ENCODE results near the gene IDH3A.
A peak's percentile ranks its signal among the peaks of the same experiment; 100 is the strongest.

IDH3A gene

GRCh38 chr15:78171864-78172472 lies 22.8 kb downstream of the IDH3A start:
- H4K8ac ChIP-seq (ENCODE audit: low read depth, low read length), result no peak overlapping the region
- H3K36me3 ChIP-seq (ENCODE audit: control insufficient read depth, insufficient read depth, low read length), result peaks cover 2% of the 10 kb centered on the region
- no peak overlapping the region for H2BK15ac ChIP-seq (replicated peaks; ENCODE audit: low read depth)
- no peak overlapping the region for H3K4me3 ChIP-seq (ENCODE audit: low read length)
- no peaks in the 10 kb centered on the region for H3K79me1 ChIP-seq (ENCODE audit: low read length)
- H3K18ac ChIP-seq (ENCODE audit: low read length), result no peak overlapping the region
- H3K27ac ChIP-seq (ENCODE audit: low read depth, low read length), result no peak overlapping the region
- DNase-seq, result no peak
- H3K27me3 ChIP-seq (ENCODE audit: insufficient read depth, low read length, poor library complexity), result no peaks in the 10 kb centered on the region
- H2BK5ac ChIP-seq (ENCODE audit: low read length), result no peak overlapping the region
- no peak overlapping the region for H4K5ac ChIP-seq (ENCODE audit: low read length)
- no CpG with 5 or more reads among the region's 9 CpGs for WGBS (ENCODE audit: extremely low coverage, insufficient coverage, low lambda C conversion rate)
- H3K9ac ChIP-seq (ENCODE audit: low read length), result no peak overlapping the region
- no peak overlapping the region for H3K4ac ChIP-seq (ENCODE audit: low read depth, low read length)
- H3K56ac ChIP-seq (ENCODE audit: low read length), result no peak overlapping the region
- no peaks in the 10 kb centered on the region for H3K79me2 ChIP-seq (ENCODE audit: control insufficient read depth, insufficient read depth, low read length)
- H3K23ac ChIP-seq (ENCODE audit: low read length), result no peak overlapping the region
- H2AK5ac ChIP-seq (ENCODE audit: low read length), result no peak overlapping the region
- H2BK120ac ChIP-seq (ENCODE audit: low read depth, low read length), result no peak overlapping the region
- no peaks in the 10 kb centered on the region for H3K4me1 ChIP-seq (ENCODE audit: control insufficient read depth, low read depth, low read length)
- no peak overlapping the region for H3K4me2 ChIP-seq (ENCODE audit: low read length)

- H2BK5ac ChIP-seq (ENCODE audit: low read length), result no peak overlapping the region
- H3K9ac ChIP-seq (ENCODE audit: low read length), result no peak overlapping the region
- H3K56ac ChIP-seq (ENCODE audit: low read length), result no peak overlapping the region
- DNase-seq, result no peak
- no peaks in the 10 kb centered on the region for H3K27me3 ChIP-seq (ENCODE audit: insufficient read depth, low read length, poor library complexity)
- H2AK5ac ChIP-seq (ENCODE audit: low read length), result no peak overlapping the region
- H3K4me3 ChIP-seq (ENCODE audit: low read length), result no peak overlapping the region
- no peaks in the 10 kb centered on the region for H3K79me1 ChIP-seq (ENCODE audit: low read length)
- H3K36me3 ChIP-seq (ENCODE audit: control insufficient read depth, insufficient read depth, low read length), result peaks cover 2% of the 10 kb centered on the region
- no peaks in the 10 kb centered on the region for H3K79me2 ChIP-seq (ENCODE audit: control insufficient read depth, insufficient read depth, low read length)
- H3K23ac ChIP-seq (ENCODE audit: low read length), result no peak overlapping the region
- H3K4me2 ChIP-seq (ENCODE audit: low read length), result no peak overlapping the region
- no peak overlapping the region for H2BK15ac ChIP-seq (replicated peaks; ENCODE audit: low read depth)
- no peaks in the 10 kb centered on the region for H3K4me1 ChIP-seq (ENCODE audit: control insufficient read depth, low read depth, low read length)
- H4K5ac ChIP-seq (ENCODE audit: low read length), result no peak overlapping the region
- no peak overlapping the region for H3K27ac ChIP-seq (ENCODE audit: low read depth, low read length)
- H2BK120ac ChIP-seq (ENCODE audit: low read depth, low read length), result no peak overlapping the region
- no peak overlapping the region for H3K4ac ChIP-seq (ENCODE audit: low read depth, low read length)
- no CpG with 5 or more reads among the region's 9 CpGs for WGBS (ENCODE audit: extremely low coverage, insufficient coverage, low lambda C conversion rate)
- H3K18ac ChIP-seq (ENCODE audit: low read length), result no peak overlapping the region
- H4K8ac ChIP-seq (ENCODE audit: low read depth, low read length), result no peak overlapping the region
Measured at GRCh38 chr15:78174401-78174800, 25.2 kb downstream of the IDH3A start.

- Histone ChIP-seq H3K79me2 (ENCODE audit: control insufficient read depth, insufficient read depth, low read length) (no peaks in the 10 kb centered on the region), H2BK15ac (replicated peaks; ENCODE audit: low read depth) (no peak overlapping the region), H3K56ac (ENCODE audit: low read length) (no peak overlapping the region), H3K4me3 (ENCODE audit: low read length) (no peak overlapping the region), H3K27ac (ENCODE audit: low read depth, low read length) (no peak overlapping the region), H3K27me3 (ENCODE audit: insufficient read depth, low read length, poor library complexity) (no peaks in the 10 kb centered on the region), H3K4me1 (ENCODE audit: control insufficient read depth, low read depth, low read length) (no peaks in the 10 kb centered on the region), H4K5ac (ENCODE audit: low read length) (no peak overlapping the region), H3K9ac (ENCODE audit: low read length) (no peak overlapping the region), H3K79me1 (ENCODE audit: low read length) (no peaks in the 10 kb centered on the region), H3K4ac (ENCODE audit: low read depth, low read length) (no peak overlapping the region), H2AK5ac (ENCODE audit: low read length) (no peak overlapping the region), H3K36me3 (ENCODE audit: control insufficient read depth, insufficient read depth, low read length) (peaks cover 2% of the 10 kb centered on the region), H3K4me2 (ENCODE audit: low read length) (no peak overlapping the region), H2BK5ac (ENCODE audit: low read length) (no peak overlapping the region), H4K8ac (ENCODE audit: low read depth, low read length) (no peak overlapping the region), H3K18ac (ENCODE audit: low read length) (no peak overlapping the region), H3K23ac (ENCODE audit: low read length) (no peak overlapping the region), H2BK120ac (ENCODE audit: low read depth, low read length) (no peak overlapping the region)
- no CpG with 5 or more reads among the region's 2 CpGs for WGBS (ENCODE audit: extremely low coverage, insufficient coverage, low lambda C conversion rate)
- no peak for DNase-seq
Measured at GRCh38 chr15:78175330-78175729, 26.2 kb downstream of the IDH3A start.

- Histone ChIP-seq H2AK5ac (ENCODE audit: low read length) (no peak overlapping the region), H3K56ac (ENCODE audit: low read length) (no peak overlapping the region), H3K4ac (ENCODE audit: low read depth, low read length) (no peak overlapping the region), H2BK5ac (ENCODE audit: low read length) (no peak overlapping the region), H4K8ac (ENCODE audit: low read depth, low read length) (no peak overlapping the region), H3K9ac (ENCODE audit: low read length) (no peak overlapping the region), H2BK15ac (replicated peaks; ENCODE audit: low read depth) (no peak overlapping the region), H3K4me1 (ENCODE audit: control insufficient read depth, low read depth, low read length) (no peaks in the 10 kb centered on the region), H3K18ac (ENCODE audit: low read length) (no peak overlapping the region), H2BK120ac (ENCODE audit: low read depth, low read length) (no peak overlapping the region), H3K79me1 (ENCODE audit: low read length) (no peaks in the 10 kb centered on the region), H3K79me2 (ENCODE audit: control insufficient read depth, insufficient read depth, low read length) (no peaks in the 10 kb centered on the region), H3K36me3 (ENCODE audit: control insufficient read depth, insufficient read depth, low read length) (no peaks in the 10 kb centered on the region), H3K4me2 (ENCODE audit: low read length) (no peak overlapping the region), H3K27ac (ENCODE audit: low read depth, low read length) (no peak overlapping the region), H3K4me3 (ENCODE audit: low read length) (no peak overlapping the region), H3K27me3 (ENCODE audit: insufficient read depth, low read length, poor library complexity) (no peaks in the 10 kb centered on the region), H3K23ac (ENCODE audit: low read length) (no peak overlapping the region), H4K5ac (ENCODE audit: low read length) (no peak overlapping the region)
- no CpG with 5 or more reads among the region's 12 CpGs for WGBS (ENCODE audit: extremely low coverage, insufficient coverage, low lambda C conversion rate)
- DNase-seq, result peak; percentile 64
Measured at GRCh38 chr15:78177447-78177873, 28.3 kb downstream of the IDH3A start.

- H3K36me3 ChIP-seq (ENCODE audit: control insufficient read depth, insufficient read depth, low read length), result no peaks in the 10 kb centered on the region
- no peak overlapping the region for H2BK120ac ChIP-seq (ENCODE audit: low read depth, low read length)
- H3K4ac ChIP-seq (ENCODE audit: low read depth, low read length), result no peak overlapping the region
- no peak overlapping the region for H3K4me2 ChIP-seq (ENCODE audit: low read length)
- no peak overlapping the region for H3K56ac ChIP-seq (ENCODE audit: low read length)
- H3K18ac ChIP-seq (ENCODE audit: low read length), result no peak overlapping the region
- WGBS (ENCODE audit: extremely low coverage, insufficient coverage, low lambda C conversion rate), result no CpG with 5 or more reads among the region's 6 CpGs
- no peaks in the 10 kb centered on the region for H3K79me2 ChIP-seq (ENCODE audit: control insufficient read depth, insufficient read depth, low read length)
- no peak overlapping the region for H3K23ac ChIP-seq (ENCODE audit: low read length)
- DNase-seq, result no peak
- H3K27ac ChIP-seq (ENCODE audit: low read depth, low read length), result no peak overlapping the region
- H2BK15ac ChIP-seq (replicated peaks; ENCODE audit: low read depth), result no peak overlapping the region
- H2BK5ac ChIP-seq (ENCODE audit: low read length), result no peak overlapping the region
- H2AK5ac ChIP-seq (ENCODE audit: low read length), result no peak overlapping the region
- no peaks in the 10 kb centered on the region for H3K4me1 ChIP-seq (ENCODE audit: control insufficient read depth, low read depth, low read length)
- no peak overlapping the region for H4K8ac ChIP-seq (ENCODE audit: low read depth, low read length)
- no peak overlapping the region for H3K9ac ChIP-seq (ENCODE audit: low read length)
- H3K4me3 ChIP-seq (ENCODE audit: low read length), result no peak overlapping the region
- no peak overlapping the region for H4K5ac ChIP-seq (ENCODE audit: low read length)
- no peaks in the 10 kb centered on the region for H3K27me3 ChIP-seq (ENCODE audit: insufficient read depth, low read length, poor library complexity)
- no peaks in the 10 kb centered on the region for H3K79me1 ChIP-seq (ENCODE audit: low read length)
Measured at GRCh38 chr15:78178064-78178463, 28.9 kb downstream of the IDH3A start.

GRCh38 chr15:78179286-78179840 lies 30.2 kb downstream of the IDH3A start:
- H2BK15ac ChIP-seq (replicated peaks; ENCODE audit: low read depth), result no peak overlapping the region
- H3K23ac ChIP-seq (ENCODE audit: low read length), result no peak overlapping the region
- H3K4me1 ChIP-seq (ENCODE audit: control insufficient read depth, low read depth, low read length), result no peaks in the 10 kb centered on the region
- H4K8ac ChIP-seq (ENCODE audit: low read depth, low read length), result no peak overlapping the region
- no peak overlapping the region for H3K56ac ChIP-seq (ENCODE audit: low read length)
- no peak overlapping the region for H3K9ac ChIP-seq (ENCODE audit: low read length)
- H2BK120ac ChIP-seq (ENCODE audit: low read depth, low read length), result no peak overlapping the region
- H3K27me3 ChIP-seq (ENCODE audit: insufficient read depth, low read length, poor library complexity), result no peaks in the 10 kb centered on the region
- no peak for DNase-seq
- no peak overlapping the region for H2AK5ac ChIP-seq (ENCODE audit: low read length)
- no peak overlapping the region for H3K4me3 ChIP-seq (ENCODE audit: low read length)
- no peaks in the 10 kb centered on the region for H3K79me1 ChIP-seq (ENCODE audit: low read length)
- no CpG with 5 or more reads among the region's 12 CpGs for WGBS (ENCODE audit: extremely low coverage, insufficient coverage, low lambda C conversion rate)
- H3K4ac ChIP-seq (ENCODE audit: low read depth, low read length), result no peak overlapping the region
- H3K79me2 ChIP-seq (ENCODE audit: control insufficient read depth, insufficient read depth, low read length), result no peaks in the 10 kb centered on the region
- H3K27ac ChIP-seq (ENCODE audit: low read depth, low read length), result no peak overlapping the region
- no peak overlapping the region for H4K5ac ChIP-seq (ENCODE audit: low read length)
- H3K18ac ChIP-seq (ENCODE audit: low read length), result no peak overlapping the region
- no peaks in the 10 kb centered on the region for H3K36me3 ChIP-seq (ENCODE audit: control insufficient read depth, insufficient read depth, low read length)
- no peak overlapping the region for H3K4me2 ChIP-seq (ENCODE audit: low read length)
- no peak overlapping the region for H2BK5ac ChIP-seq (ENCODE audit: low read length)

Data from mesendoderm (in vitro differentiated cells).